Urothelium cell line (cell line): ENCODE measurements around the gene PHRF1.

Experiments
- DNase-seq: peaks from one replicate; pipeline ENCODE4 v3.0.0; 2011; ENCODE audit warnings: low spot score, mixed read lengths
- FAIRE-seq: peaks from 2 replicates; lab custom pipeline; 2011; peaks lifted over from hg19 to GRCh38; lab: Jason Lieb, UNC

The PHRF1 gene

GRCh38 chr11:595400-595799 lies 19.1 kb downstream of the PHRF1 start:
- FAIRE-seq, result no peak
- no peak for DNase-seq

- DNase-seq (no peak), FAIRE-seq (no peak)
These were observed 20.1 kb downstream of the PHRF1 start for GRCh38 chr11:596374-596773.

- FAIRE-seq, result no peak
These were observed 21.0 kb downstream of the PHRF1 start for GRCh38 chr11:597166-597725.

GRCh38 chr11:598005-598680 lies 21.9 kb downstream of the PHRF1 start:
- DNase-seq (no peak), FAIRE-seq (no peak)

More at GRCh38 chr11:597166-597725, 21.0 kb downstream of the PHRF1 start:
- no peak for DNase-seq

- FAIRE-seq (no peak), DNase-seq (no peak)
These were observed 25.4 kb downstream of the PHRF1 start for GRCh38 chr11:601573-602245.

- FAIRE-seq (no peak), DNase-seq (no peak)
These were observed 26.9 kb downstream of the PHRF1 start for GRCh38 chr11:603154-603553.

- DNase-seq, result no peak
- no peak for FAIRE-seq
These were observed 29.2 kb downstream of the PHRF1 start for GRCh38 chr11:605286-606129.

GRCh38 chr11:606245-606644 lies 30.0 kb downstream of the PHRF1 start:
- FAIRE-seq (no peak), DNase-seq (no peak)

GRCh38 chr11:607020-607780 lies 30.9 kb downstream of the PHRF1 start:
- DNase-seq (no peak), FAIRE-seq (no peak)

- FAIRE-seq (no peak), DNase-seq (no peak)
These were observed 31.8 kb downstream of the PHRF1 start for GRCh38 chr11:607971-608659.

GRCh38 chr11:608791-609251 lies 32.6 kb downstream of the PHRF1 start:
- DNase-seq (no peak), FAIRE-seq (no peak)

- DNase-seq (no peak), FAIRE-seq (no peak)
These were observed 33.1 kb downstream of the PHRF1 start for GRCh38 chr11:609341-609811.

- FAIRE-seq, result no peak
- DNase-seq, result no peak
These were observed 34.0 kb downstream of the PHRF1 start for GRCh38 chr11:610146-610801.

GRCh38 chr11:611001-611996 lies 35.0 kb downstream of the PHRF1 start:
- FAIRE-seq (no peak), DNase-seq (no peak)

GRCh38 chr11:612201-612960 lies 36.1 kb downstream of the PHRF1 start:
- FAIRE-seq, result no peak
- DNase-seq, result no peak

- DNase-seq (no peak), FAIRE-seq (no peak)
These were observed 36.7 kb downstream of the PHRF1 start for GRCh38 chr11:612961-613300.

GRCh38 chr11:613369-613968 lies 37.2 kb downstream of the PHRF1 start:
- DNase-seq, result peak; percentile 60
- FAIRE-seq, result no peak
